GM12892 (cell line): Measurements from ENCODE around the gene FOXQ1.

Experiments
- POLR2A ChIP-seq: IDR thresholded peaks from 2 replicates; pipeline ENCODE4 v1.6.1; 2011; ENCODE audit warnings: low read depth, low read length, control low read depth
- POLR2AphosphoS5 ChIP-seq: IDR thresholded peaks from 2 replicates; pipeline ENCODE4 v1.6.1; 2011; ENCODE audit warnings: low read depth, low read length, control low read depth

- TF ChIP-seq POLR2A (no peak), POLR2AphosphoS5 (no peak)
These were observed 5.8 kb upstream of the FOXQ1 start for GRCh38 chr6:1306133-1306532.
